Measurements from ENCODE around the gene PTPRG.

Gene PTPRG

GRCh38 chr3:62090519-62090918 is 529.1 kb downstream of the PTPRG start:
- DNase-seq (ENCODE audit: low read depth in 1 of 2, low spot score in 1 of 2) = no peak
- in situ Hi-C loops (cut with HindIII; ENCODE audit: low pct_unique_long_range_greater_than_20kb, low sequenced_read_pairs) = no loop called here
- no peak for TF ChIP-seq JUND (IDR thresholded peaks at IDR 0.05; ENCODE audit: low read depth)

GRCh38 chr3:62093025-62093424 is 531.7 kb downstream of the PTPRG start:
- no peak for TF ChIP-seq JUND (IDR thresholded peaks at IDR 0.05; ENCODE audit: low read depth)
- in situ Hi-C loops (cut with HindIII; ENCODE audit: low pct_unique_long_range_greater_than_20kb, low sequenced_read_pairs) = no loop called here
- no peak for DNase-seq (ENCODE audit: low read depth in 1 of 2, low spot score in 1 of 2)

- TF ChIP-seq JUND (IDR thresholded peaks at IDR 0.05; ENCODE audit: low read depth) = no peak
- in situ Hi-C loops (cut with HindIII; ENCODE audit: low pct_unique_long_range_greater_than_20kb, low sequenced_read_pairs) = no loop called here
- DNase-seq (ENCODE audit: low read depth in 1 of 2, low spot score in 1 of 2) = no peak
Measured at GRCh38 chr3:62094461-62094860, 533.1 kb downstream of the PTPRG start.

DNA sequence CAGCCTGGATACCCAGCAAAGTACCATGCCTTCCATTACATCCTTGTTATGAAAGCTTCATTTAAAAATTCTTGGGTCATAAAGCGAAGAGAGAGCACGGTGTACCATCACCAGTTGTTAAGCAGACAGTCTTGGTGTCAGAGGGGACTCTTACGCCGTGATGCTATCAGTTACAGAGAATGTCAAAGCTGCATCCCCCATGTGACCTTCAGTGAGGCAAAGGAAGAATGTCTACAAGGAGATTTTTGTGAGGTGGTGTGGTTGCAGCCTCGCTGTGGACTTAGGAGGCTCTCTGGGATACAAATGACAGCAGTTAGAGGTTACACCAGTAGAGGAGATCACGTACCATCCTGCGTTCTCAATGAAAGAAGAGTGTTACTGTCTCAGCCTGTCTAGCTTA is 533.7 kb downstream of the PTPRG start:
- TF ChIP-seq JUND (IDR thresholded peaks at IDR 0.05; ENCODE audit: low read depth) = no peak
- in situ Hi-C loops (cut with HindIII; ENCODE audit: low pct_unique_long_range_greater_than_20kb, low sequenced_read_pairs) = no loop called here
- no peak for DNase-seq (ENCODE audit: low read depth in 1 of 2, low spot score in 1 of 2)

GRCh38 chr3:62095756-62096155 is 534.4 kb downstream of the PTPRG start:
- no peak for DNase-seq (ENCODE audit: low read depth in 1 of 2, low spot score in 1 of 2)
- TF ChIP-seq JUND (IDR thresholded peaks at IDR 0.05; ENCODE audit: low read depth) = no peak
- in situ Hi-C loops (cut with HindIII; ENCODE audit: low pct_unique_long_range_greater_than_20kb, low sequenced_read_pairs) = no loop called here

DNA sequence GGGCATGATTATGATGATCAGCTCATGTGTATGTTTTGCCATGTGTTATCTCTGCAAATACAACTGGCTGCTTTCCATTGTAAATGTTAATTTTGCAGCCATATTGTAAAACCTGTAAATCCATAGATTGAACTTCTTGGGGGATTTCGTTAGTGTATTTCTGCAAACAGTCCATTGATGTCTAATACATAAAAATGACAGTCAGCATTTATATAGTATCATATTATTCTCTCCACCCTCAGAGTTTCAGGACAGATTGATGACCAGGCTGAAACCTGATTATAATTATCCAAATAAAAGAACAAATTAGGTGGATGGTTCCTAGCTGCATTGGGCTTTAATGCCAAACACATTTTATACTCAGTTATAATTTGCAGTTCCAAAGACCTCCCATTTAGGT is 535.1 kb downstream of the PTPRG start:
- in situ Hi-C loops (cut with HindIII; ENCODE audit: low pct_unique_long_range_greater_than_20kb, low sequenced_read_pairs) = no loop called here
- TF ChIP-seq JUND (IDR thresholded peaks at IDR 0.05; ENCODE audit: low read depth) = no peak
- no peak for DNase-seq (ENCODE audit: low read depth in 1 of 2, low spot score in 1 of 2)

DNA sequence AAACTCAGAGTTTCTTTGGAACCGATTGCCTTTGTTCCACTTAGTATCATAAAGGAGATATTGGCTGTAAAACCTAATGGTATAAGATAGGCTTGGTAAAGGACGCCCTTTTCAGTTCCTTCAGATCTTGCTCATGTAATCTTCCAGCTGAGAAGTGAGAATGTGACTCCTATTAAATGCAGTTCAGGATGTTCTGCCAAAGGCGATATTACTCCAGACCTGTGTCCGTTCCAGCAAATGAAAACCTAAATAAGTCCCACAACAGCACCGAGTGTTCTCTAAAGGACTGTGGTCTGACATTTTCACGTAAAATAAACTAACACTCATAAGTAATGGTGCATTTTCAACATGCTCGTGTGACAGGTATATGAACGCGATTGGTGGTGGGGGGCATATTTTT is 535.8 kb downstream of the PTPRG start:
- in situ Hi-C loops (cut with HindIII; ENCODE audit: low pct_unique_long_range_greater_than_20kb, low sequenced_read_pairs) = no loop called here
- DNase-seq (ENCODE audit: low read depth in 1 of 2, low spot score in 1 of 2) = no peak
- no peak for TF ChIP-seq JUND (IDR thresholded peaks at IDR 0.05; ENCODE audit: low read depth)

GRCh38 chr3:62098646-62099365 is 537.4 kb downstream of the PTPRG start:
- TF ChIP-seq JUND (IDR thresholded peaks at IDR 0.05; ENCODE audit: low read depth) = no peak

GRCh38 chr3:62100282-62100989 is 539.1 kb downstream of the PTPRG start:
- TF ChIP-seq JUND (IDR thresholded peaks at IDR 0.05; ENCODE audit: low read depth) = no peak
- in situ Hi-C loops (cut with HindIII; ENCODE audit: low pct_unique_long_range_greater_than_20kb, low sequenced_read_pairs) = no loop called here
- DNase-seq (ENCODE audit: low read depth in 1 of 2, low spot score in 1 of 2) = no peak

More at GRCh38 chr3:62098646-62099365, 537.4 kb downstream of the PTPRG start:
- in situ Hi-C loops (cut with HindIII; ENCODE audit: low pct_unique_long_range_greater_than_20kb, low sequenced_read_pairs) = no loop called here
- DNase-seq (ENCODE audit: low read depth in 1 of 2, low spot score in 1 of 2) = no peak

- DNase-seq (ENCODE audit: low read depth in 1 of 2, low spot score in 1 of 2) = no peak
- in situ Hi-C loops (cut with HindIII; ENCODE audit: low pct_unique_long_range_greater_than_20kb, low sequenced_read_pairs) = no loop called here
- TF ChIP-seq JUND (IDR thresholded peaks at IDR 0.05; ENCODE audit: low read depth) = no peak
Measured at GRCh38 chr3:62101488-62101887, 540.1 kb downstream of the PTPRG start.

GRCh38 chr3:62103531-62103930 is 542.2 kb downstream of the PTPRG start:
- no peak for DNase-seq (ENCODE audit: low read depth in 1 of 2, low spot score in 1 of 2)
- no peak for TF ChIP-seq JUND (IDR thresholded peaks at IDR 0.05; ENCODE audit: low read depth)
- in situ Hi-C loops (cut with HindIII; ENCODE audit: low pct_unique_long_range_greater_than_20kb, low sequenced_read_pairs) = no loop called here

GRCh38 chr3:62109534-62109933 is 548.2 kb downstream of the PTPRG start:
- no peak for TF ChIP-seq JUND (IDR thresholded peaks at IDR 0.05; ENCODE audit: low read depth)
- in situ Hi-C loops (cut with HindIII; ENCODE audit: low pct_unique_long_range_greater_than_20kb, low sequenced_read_pairs) = no loop called here
- DNase-seq (ENCODE audit: low read depth in 1 of 2, low spot score in 1 of 2) = no peak

DNA sequence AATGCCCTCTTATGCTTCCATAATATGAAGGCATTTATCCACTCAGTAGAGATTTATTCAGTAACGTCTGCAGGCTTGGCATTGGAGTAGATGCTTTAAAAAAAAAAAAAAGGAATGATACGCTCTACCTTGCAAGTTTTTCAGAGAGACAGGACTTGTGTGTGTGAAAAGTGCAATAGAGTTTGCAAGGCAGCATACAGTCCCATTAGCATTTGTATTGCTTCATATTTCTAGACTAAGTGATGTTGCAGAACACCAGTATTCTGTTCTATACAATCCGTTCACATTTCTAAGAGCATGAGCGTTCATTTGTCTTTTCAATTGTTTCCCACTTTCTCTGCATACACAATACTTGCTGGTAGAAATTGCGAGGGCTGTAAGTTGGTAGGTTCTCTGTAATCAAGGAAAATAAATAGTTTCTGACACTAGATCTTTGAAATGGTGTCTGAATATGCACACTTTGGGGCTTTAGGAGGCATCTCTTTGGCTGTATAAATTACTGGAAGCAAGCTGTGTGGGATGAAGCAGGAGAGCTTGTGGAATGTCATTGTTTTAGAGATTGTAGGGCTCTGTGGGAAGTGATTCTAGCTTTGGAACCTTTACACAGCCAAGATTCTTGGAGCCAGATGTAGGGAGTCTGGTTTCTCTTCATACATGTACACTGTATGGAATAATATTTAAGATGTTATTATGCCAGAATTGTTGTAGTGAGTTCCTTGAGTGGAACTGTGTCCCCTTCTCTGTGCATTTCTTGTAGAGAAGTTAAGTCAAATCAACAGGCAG is 549.3 kb downstream of the PTPRG start:
- in situ Hi-C loops (cut with HindIII; ENCODE audit: low pct_unique_long_range_greater_than_20kb, low sequenced_read_pairs) = no loop called here
- DNase-seq (ENCODE audit: low read depth in 1 of 2, low spot score in 1 of 2) = no peak
- no peak for TF ChIP-seq JUND (IDR thresholded peaks at IDR 0.05; ENCODE audit: low read depth)

Data from T47D (cell line).